Measurements from ENCODE around the gene FUS.
"Not testable (repeated sequence)": the region's sequence is repeated elsewhere in the genome, so short reads cannot be mapped to it uniquely, and the experiment has no call there.

Gene FUS

DNA sequence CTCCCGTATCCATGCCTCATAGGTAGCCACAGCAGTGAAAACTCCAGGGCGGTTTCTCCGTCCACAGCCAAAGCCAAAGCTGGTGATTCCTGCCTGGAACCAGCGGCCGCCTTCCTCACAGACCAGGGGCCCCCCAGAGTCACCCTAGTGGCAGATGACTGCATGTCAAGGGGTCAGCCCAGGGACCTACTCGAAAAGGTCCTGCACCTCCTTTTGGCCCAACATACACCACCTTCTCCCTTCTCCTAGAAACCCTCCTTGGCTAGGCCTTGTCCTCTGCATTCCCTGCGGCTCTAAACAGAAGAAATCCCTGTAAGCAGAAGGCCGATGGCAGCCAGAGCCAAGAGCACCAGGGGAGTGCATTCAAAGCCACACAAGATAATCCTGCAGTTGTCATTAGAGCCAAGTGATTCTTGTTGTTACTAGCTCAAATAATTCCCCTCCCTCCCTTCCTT lies 36.2 kb upstream of the FUS start:
- DNase-seq (ENCODE audit: low read depth): no peak

DNA sequence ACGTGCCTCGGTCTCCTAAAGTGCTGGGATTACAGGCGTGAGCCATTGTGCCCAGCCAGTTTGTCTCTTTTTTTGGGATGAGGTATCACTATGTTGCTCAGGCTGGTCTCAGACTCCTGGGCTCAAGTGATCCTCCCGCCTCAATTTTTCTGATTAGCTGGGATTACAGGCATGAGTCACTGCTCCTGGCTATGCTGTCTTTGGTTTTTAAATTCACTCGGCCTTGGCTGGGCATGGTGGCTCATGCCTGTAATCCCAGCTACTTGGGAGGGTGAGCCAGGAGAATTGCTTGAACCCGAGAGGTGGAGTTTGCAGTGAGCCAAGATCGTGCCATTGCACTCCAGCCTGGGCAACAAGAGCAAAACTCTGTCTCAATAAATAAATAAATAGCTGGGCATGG lies 35.5 kb upstream of the FUS start:
- DNase-seq (ENCODE audit: low read depth): not testable (repeated sequence)

DNA sequence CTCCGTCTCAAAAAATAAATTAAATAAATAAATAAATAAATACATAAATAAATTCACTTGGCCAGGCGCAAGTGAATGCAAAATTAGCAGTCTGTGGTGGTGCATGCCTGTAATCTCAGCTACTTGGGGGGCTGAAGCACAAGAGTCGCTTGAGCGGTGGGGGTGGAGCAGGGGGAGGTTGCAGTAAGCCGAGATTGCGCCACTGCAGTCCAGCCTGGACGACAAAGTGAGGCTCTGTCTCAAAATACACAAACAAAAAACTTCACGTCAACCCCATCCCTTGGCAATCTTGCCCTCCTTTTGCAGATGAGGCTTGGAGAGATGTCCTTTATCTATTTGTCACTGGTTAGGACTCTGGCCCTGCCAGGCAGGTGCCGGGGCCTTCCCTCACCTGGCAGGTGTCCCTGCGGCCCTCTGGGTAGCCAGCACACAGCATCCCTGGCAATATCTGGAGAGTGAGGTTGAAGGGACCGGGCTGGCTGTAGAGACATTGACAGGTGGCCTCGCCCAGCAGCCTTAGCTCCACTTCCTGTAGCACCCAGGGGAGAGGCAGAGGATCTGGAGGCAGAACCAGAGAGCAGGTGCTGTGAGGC lies 34.4 kb upstream of the FUS start:
- no peak for DNase-seq (ENCODE audit: low read depth)

DNA sequence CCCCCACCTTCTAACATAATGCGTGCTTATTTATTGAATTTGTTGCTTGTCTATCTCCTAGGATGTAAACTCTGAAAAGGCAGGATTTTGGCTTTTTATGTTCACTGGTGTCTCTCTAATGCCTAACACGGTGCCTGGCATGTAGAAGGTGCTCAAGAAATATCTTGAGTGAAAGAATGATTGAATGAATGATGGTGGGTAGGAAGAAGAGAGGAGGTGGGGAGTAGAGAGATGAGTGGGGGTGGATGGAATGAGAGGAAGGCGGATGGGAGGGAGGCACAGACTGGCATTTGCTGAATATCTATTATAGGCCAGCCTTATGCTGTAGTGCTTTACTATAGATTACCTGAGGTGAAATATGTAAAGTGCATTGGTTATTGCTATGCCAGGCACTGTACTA lies 32.4 kb upstream of the FUS start:
- no peak for DNase-seq (ENCODE audit: low read depth)

DNA sequence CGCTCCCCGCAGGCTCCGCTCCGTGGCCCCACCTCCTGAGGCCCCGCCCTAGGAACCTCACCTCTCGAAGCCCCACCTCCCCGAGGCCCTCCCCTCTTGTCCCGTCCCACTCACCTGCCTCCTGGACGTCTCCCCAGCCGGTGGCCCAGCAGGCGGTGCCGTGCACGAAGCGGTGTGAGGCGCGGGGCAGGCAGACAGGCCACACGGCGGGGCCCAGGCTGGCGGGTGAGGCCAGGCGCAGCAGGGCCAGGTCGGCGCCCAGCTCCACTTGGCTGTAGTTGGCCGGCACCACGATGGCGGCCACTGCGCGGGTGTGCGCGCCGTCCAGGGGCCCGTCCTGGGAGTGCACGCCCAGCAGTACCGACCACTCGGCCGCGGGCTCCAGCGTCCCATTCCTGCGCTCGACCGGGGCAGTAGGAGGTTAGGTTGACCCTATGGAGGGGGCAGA lies 31.6 kb upstream of the FUS start:
- DNase-seq (ENCODE audit: low read depth): no peak

DNA sequence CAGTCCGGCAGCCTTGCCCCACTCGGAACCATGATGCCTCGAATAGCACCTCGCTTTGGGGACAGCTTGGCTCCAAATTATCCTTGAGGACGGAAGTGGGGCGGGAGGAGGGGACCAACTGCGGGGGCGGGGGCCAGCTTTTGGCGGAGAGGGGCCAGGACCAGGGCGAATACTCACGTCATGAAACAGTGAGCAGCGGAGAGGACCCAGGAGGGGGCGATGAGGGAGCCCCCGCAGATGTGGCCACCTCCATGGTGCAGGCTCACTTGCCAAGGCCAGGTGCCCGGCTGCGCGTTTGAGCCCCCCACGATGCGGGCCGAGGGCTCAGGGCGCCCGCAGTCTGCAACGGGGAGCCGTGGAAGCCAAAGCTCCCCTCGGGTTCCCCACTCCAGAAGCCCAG lies 31.0 kb upstream of the FUS start:
- DNase-seq (ENCODE audit: low read depth): no peak

DNA sequence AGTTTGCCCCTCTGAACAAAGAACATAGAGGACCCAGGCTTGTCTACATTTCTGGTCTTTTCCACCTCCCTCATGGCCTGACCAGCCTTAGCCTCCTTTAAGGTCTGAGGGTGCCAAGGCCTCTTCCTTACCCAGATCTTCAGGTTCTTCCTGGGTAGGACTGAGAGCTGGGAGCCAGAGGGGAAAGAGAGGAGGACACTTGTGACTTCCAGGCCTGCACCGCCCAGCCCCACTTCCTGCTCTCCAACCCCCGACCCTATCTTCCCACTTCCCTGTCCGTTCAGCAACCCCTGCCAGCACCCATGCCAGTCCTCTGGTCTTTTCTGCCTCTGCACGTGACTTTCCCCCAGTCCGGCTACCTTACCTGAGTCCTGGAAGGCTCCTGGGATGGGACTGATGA lies 30.6 kb upstream of the FUS start:
- DNase-seq (ENCODE audit: low read depth): no peak

DNA sequence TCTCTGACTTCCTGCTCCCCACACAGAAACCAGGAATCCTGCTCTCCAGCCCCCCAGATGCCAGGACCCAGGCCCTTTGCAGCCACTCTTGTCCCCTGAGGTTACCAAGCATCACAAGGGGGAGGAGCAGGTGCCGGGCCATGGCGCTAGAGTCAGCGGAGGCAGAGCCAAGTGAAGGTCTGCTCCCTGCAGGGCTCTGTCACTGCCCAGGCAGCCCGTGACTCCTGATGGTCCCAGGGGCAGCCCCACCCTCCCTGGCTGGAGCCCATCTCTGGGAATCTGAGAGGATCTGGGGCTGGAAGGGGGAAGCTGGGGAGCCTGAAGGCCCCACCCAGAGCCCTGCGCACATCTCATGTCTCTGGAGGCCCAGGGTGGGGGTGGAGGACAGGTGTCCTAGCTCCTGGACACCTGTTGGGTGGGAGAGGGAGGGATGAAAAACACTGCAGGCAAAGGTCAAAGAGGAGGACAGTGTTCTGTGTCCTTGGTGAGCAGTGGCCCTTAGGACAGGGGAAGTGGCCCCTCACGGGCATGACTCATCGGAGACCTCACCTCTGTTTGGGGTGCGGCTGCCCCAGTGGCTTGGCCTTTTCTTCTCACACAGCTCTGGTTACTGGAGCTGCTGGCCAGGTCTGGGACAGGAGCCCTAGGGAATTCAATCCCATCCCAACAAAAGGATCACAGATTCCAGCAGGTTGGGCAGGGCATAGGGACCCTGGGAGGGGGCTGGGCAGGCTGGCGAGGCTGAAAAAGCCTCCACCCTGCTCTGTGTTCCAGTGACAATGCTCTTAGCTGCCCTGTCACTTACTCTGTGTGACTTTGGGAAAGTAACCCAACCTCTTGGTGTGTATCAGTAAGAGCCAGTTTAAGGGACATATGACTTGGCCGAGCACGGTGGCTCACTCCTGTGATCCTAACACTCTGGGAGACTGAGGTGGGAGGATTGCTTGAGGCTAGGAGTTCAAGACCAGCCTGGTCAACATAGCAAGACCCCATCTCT lies 29.7 kb upstream of the FUS start, which contains the start of gene PRSS36:
PRSS36 (minus strand) TSS at position 173 of the 997 bp plus-strand sequence; CDS start at position 142, 31 bp downstream.
- no peak for DNase-seq (ENCODE audit: low read depth)

DNA sequence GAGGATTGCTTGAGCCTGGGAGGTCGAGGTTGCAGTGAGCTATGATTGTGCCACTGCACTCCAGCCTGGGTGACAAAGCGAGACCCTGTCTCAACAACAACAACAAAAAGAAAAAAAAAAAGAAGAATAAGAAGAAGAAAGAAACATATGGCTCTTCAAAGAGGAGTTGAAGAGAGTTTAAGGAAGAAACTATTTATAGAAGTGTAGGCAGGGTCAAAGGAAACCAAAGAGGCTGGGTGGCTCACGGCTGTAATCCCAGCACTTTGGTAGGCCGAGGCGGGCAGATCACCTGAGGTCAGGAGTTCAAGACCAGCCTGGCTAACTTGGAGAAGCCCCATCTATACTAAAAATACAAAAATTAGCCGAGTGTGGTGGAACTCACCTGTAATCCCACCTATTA lies 29.0 kb upstream of the FUS start:
- not testable (repeated sequence) for DNase-seq (ENCODE audit: low read depth)

DNA sequence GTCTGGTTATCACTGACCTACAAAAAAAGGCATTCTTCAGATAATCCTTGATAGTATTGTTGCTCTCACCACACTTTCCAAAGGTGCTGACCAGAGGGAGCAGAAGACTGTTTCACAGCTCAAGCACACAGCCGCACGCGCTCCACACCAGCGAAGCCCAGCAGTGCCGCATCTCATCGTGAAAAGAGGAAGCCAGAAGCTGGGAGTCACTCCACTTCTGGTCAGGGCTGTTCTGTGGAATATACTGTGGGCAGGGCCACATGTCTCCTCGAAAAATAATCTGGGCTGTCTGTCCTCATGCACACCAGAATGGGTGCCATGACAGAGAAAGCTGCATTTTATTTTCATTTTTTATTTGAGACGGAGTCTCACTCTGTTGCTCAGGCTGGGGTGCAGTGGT lies 22.8 kb upstream of the FUS start:
- no peak for DNase-seq (ENCODE audit: low read depth)

DNA sequence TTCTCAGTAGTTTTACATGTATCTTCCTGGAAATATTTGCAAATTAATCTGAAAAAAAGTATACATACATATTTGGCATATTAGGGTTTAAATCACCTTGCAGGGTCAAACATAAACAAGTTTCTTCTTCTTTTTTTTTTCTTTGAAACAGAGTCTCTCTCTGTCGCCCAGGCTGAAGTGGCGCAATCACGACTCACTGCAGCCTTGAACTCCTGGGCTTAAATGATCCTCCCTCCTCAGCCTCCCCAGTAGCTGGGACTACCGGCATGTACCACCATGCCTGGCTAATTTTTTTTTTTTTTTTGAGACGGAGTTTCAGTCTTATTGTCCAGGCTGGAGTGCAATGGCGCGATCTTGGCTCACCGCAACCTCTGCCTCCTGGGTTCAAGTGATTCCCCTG lies 12.6 kb upstream of the FUS start:
- no peak for DNase-seq (ENCODE audit: low read depth)

DNA sequence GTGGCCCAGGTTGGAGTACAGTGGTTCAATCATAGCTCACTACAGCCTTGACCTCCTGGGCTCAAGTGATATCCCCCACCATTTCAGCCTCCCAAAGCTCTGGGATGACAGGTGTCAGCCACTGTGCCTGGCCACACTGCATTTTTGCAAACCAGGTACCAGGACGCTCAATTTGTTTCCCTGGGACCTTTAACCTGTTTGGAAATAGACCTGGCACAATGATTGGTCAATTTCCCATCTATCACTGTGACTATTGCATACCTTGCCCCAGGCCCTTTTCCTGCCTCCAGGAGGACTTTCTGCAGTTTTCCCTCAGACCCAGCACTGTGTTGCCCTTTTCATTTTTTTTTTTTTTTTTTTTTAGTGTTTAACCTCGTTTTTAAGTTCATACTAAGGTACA lies 11.1 kb upstream of the FUS start:
- DNase-seq (ENCODE audit: low read depth): no peak

DNA sequence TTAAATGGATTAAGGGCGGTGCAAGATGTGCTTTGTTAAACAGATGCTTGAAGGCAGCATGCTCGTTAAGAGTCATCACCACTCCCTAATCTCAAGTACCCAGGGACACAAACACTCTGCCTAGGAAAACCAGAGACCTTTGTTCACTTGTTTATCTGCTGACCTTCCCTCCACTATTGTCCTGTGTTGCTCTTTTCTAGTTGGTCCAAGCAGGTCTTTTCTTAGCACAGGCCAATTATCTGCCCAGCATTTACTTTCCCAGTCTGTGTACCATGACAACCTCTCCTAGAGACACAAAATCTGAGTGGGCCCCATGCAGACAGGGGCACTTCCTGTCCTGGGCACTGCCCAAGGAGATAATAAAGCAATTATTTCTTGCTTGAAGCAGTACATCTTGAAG lies 9.9 kb upstream of the FUS start:
- DNase-seq (ENCODE audit: low read depth): not testable (repeated sequence)

DNA sequence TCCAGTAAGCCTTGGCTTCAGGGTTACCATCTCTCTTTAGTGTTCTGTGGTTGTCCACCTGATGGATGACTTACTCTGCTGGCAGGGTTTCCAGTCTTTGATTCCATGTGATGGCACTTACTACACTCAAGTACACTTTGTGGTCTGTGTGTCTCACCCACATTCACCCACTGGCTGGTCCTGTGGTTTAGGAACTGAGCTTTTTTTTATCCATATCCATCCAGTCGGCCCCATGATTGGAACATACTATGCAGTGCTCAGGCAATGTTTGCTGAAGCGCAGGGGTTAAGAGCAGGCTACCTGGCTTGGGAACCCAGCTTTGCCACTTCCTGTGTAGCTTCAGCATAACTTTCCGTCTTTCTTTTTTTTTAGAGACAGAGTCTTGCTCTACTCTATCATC lies 2.8 kb upstream of the FUS start:
- DNase-seq (ENCODE audit: low read depth): peak; percentile 61

DNA sequence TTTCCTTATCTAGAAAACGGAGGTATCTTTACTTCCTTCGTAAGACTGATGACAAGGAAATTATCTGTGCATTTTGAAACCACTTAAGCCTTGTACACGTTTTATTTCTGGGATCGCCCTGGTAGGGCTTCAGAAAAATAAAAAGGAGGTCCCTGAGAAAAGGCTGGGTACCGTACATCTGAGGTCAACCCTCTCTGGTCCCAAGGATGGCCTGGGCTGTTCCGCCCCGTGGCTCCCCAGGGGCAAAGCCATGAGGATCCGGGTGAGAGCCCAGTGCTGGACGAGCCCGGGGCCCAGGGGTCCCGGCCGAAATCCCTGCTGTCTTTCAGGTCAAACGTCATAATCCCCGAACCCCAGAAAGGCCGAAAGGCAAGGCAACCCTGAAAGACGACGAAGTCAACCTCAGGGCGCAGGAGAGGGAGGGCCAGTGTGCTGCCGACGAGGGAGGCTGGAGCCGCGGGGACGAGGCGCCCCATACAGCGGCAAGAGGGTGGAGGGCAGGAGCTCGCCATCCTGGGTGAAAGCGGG lies 656 bp upstream of the FUS start:
- DNase-seq (ENCODE audit: low read depth): no peak

DNA sequence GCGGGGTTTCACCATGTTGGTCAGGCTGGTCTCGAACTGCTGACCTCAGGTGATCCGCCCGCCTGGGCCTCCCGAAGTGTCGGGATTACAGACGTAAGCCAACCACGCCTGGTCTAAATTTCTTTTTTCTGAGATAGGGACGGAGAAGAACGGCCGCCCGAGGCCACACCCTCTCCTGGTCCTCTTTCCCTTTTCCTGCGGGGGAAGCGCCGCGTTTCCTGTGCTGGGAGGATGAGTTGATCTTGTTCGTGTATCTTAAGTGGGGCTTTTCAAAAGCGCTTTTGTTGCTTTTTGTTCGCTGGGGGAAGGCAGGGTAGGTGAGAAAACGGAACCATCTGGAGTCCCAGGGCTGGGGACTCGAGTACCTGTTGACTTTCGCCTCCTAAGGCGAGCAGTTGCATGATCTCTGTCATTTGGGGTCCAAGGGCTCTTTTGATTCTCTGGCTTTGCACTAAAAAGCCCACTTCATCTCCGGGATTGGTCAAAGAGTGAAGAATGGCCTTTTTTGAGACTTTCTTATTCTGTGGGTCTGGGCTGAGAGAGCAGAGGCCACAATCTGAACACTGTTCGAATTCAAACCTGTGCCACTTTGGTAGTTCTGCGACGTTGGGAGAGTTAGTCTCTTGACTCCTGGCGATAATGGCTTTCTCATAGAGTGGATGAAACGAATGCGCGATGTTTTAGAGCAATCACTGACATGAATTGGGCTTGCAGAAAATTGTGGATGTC lies 1.3 kb downstream of the FUS start:
- DNase-seq (ENCODE audit: low read depth): peak; percentile 67

DNA sequence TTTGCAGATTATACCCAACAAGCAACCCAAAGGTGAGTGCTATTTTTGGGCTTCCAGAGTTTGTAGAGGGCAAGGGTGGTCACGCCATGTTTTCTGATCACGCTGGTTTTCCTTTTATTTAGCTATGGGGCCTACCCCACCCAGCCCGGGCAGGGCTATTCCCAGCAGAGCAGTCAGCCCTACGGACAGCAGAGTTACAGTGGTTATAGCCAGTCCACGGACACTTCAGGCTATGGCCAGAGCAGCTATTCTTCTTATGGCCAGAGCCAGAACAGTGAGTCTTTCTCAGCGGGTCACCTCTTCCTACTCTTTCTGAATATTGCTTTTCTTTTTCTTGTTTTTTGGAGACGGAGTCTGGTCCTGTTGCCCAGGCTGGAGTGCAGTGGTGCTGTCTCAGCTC lies 2.5 kb downstream of the FUS start:
- DNase-seq (ENCODE audit: low read depth): no peak

DNA sequence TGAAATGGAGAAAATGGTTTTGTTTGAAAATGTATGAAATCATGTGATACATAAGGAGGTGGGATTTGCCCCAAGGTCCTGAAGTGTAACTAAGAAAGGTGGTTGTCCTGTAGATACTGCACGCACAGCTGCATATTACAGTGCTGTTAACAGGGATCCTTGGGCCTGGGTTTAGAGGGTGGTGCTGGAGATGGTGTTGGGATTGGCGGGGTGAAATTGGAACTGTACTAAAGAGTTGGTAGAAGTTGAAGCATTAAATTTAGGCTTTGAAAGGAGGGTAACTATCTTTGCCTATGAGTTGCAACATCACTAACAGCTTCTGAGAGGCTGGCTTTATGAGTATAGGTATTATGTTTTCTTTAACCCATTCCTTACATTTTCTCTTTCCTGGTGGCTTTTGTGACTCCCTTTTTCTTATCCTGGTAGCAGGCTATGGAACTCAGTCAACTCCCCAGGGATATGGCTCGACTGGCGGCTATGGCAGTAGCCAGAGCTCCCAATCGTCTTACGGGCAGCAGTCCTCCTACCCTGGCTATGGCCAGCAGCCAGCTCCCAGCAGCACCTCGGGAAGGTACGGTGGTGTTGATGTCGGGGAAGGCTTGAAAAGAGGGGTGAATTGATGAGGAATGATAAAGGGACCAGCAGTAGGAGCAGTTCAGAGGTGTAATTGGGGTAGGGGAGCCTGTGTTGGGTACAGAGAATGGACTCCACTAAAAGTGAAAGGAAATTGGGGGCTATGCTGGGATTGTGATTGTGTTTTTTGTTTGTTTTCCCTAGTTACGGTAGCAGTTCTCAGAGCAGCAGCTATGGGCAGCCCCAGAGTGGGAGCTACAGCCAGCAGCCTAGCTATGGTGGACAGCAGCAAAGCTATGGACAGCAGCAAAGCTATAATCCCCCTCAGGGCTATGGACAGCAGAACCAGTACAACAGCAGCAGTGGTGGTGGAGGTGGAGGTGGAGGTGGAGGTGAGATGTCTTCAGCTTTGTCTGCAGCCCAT lies 3.8 kb downstream of the FUS start:
- DNase-seq (ENCODE audit: low read depth): no peak

DNA sequence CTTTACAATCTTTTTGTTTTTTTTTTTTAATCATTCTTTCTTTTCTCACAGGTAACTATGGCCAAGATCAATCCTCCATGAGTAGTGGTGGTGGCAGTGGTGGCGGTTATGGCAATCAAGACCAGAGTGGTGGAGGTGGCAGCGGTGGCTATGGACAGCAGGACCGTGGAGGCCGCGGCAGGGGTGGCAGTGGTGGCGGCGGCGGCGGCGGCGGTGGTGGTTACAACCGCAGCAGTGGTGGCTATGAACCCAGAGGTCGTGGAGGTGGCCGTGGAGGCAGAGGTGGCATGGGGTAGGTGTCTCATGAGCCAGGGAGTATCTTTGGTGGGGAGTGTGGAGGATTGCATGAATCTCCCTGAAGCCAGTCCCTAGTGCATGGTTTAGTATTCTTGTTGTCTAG lies 4.9 kb downstream of the FUS start:
- DNase-seq (ENCODE audit: low read depth): no peak

DNA sequence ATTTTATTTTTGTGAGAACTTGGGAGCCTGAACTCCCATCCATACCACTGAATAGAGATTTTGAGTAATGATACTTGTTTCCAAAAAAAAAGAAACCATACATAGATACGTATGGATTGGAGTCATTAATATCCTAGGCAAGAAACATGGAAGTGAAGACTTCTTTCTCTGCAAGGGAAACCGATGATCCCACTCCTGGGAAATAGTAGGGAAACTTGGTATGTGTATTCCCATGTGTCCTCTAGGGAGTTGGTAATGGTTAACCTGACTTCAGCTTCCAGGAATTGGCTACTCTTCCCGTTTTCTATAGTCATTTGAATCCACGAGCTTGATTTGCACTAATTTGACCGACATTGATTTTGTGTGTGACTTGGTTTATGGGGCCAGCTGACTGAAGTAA lies 5.4 kb downstream of the FUS start:
- DNase-seq (ENCODE audit: low read depth): no peak

DNA sequence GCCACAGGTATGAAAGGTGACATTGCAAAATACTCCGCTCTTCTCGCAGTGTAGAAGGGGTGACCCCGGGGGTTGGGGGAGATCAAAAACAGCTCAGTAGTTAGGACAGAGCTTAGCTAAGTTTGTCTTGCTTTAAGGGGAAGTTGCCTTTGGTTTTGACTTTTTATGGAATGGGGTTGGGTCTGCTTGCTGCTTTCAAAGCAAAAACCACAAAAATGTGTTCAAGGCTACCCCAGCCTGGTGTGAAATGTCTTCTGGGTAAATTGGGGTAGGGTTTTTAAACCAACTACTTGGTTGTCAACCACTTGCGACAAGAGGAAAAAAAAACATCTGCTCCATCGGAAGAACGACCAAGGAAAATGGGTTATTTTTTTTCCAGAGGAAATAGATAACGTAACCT lies 6.2 kb downstream of the FUS start:
- DNase-seq (ENCODE audit: low read depth): no peak

Measured in ELR (cell line).